Esophagus squamous epithelium (tissue), 5 donors: Measurements from ENCODE around the gene KIAA0930. TPM values are rescaled to one million over a fixed set of nuclear protein-coding genes. Genes with fewer than 3 reads are reported as not detected.

Source experiments
- DNase-seq: peaks from one replicate; lab custom pipeline; 2025; lab: John Stamatoyannopoulos, UW
- H3K27ac ChIP-seq, 4 donors: fragments of 200-600 bp; sonication (generic); one replicate each; pipeline ENCODE4 v1.5.1; 2016 to 2019; ENCODE audit warnings: mild to moderate bottlenecking in 1 of 4
- H3K27me3 ChIP-seq, 4 donors: fragments of 200-600 bp; sonication (generic); 1 replicate in 3 of 4; 2 replicates in 1 of 4; pipeline versions ENCODE4 v1.5.1 to v1.6.0; 2017 to 2021; ENCODE audit warnings: antibody characterized with exemption in 1 of 4
- H3K36me3 ChIP-seq, 3 donors: fragments of 200-600 bp; sonication (generic); one replicate each; pipeline ENCODE4 v1.5.1; 2016 to 2019
- H3K4me1 ChIP-seq, 3 donors: fragments of 200-600 bp; sonication (generic); one replicate each; pipeline ENCODE4 v1.5.1; 2017 to 2019
- H3K4me3 ChIP-seq, 4 donors: fragments of 200-600 bp; sonication (generic); 1 replicate in 3 of 4; 2 replicates in 1 of 4; pipeline ENCODE4 v1.5.1; 2016 to 2019; ENCODE audit warnings: mild to moderate bottlenecking in 2 of 4, moderate library complexity in 1 of 4
- H3K9me3 ChIP-seq, 3 donors: fragments of 200-600 bp; sonication (generic); one replicate each; pipeline ENCODE4 v1.5.1; 2016 to 2019
- POLR2A ChIP-seq, 4 donors: fragments of 450-650 bp; IDR thresholded peaks; one replicate each; pipeline ENCODE4 v1.6.1; 2017; ENCODE audit warnings: antibody characterized with exemption in 4 of 4, mild to moderate bottlenecking in 4 of 4, moderate library complexity in 3 of 4
- WGBS, 2 donors: methylation state at CpG; one replicate each; pipeline ENCODE4 v1.1.5; 2018; 5-methylcytosine and 5-hydroxymethylcytosine counted together
- intact Hi-C: fragments of 100-400 bp; cut with DNase I; formaldehyde crosslinking; loops from one replicate; pipeline ENCODE4 v1.15.0; 2022
- total RNA-seq, 4 donors: library from RNA; depleted of rRNA; stranded (reverse); fragments of >200 nt; gene quantifications; one replicate each; pipeline ENCODE4 v1.1.0, GENCODE V29; 2016
- TF ChIP-seq, protein P1 (sequence below), 6 experiments: fragments of 450-650 bp in 4 of 6; fragments of 200-600 bp in 2 of 6; sonication (generic) in 2 of 6; IDR thresholded peaks; one replicate each; pipeline ENCODE4 v1.5.1; 2016 to 2019; ENCODE audit warnings: antibody characterized with exemption in 6 of 6, mild to moderate bottlenecking in 4 of 6, moderate library complexity in 4 of 6
- donor health status: DM: yes; HTN: yes; CAD: no.

The KIAA0930 gene
- total RNA-seq, 4 donors from 2014 or later: 33.1 to 40.2 (median 38.1) TPM

- intact Hi-C loops: no loop called here
- Histone ChIP-seq H3K36me3 (peaks cover 12 to 89% (median 13%) of the 10 kb centered on the region in 3 donors), H3K4me3 (no peak overlapping the region), H3K27me3 (no peaks in the 10 kb centered on the region), H3K4me1 (no peaks in the 10 kb centered on the region), H3K9me3 (no peaks in the 10 kb centered on the region), H3K27ac (no peak overlapping the region)
- TF ChIP-seq POLR2A (IDR thresholded peaks at IDR 0.05): no peak
- TF ChIP-seq, protein P1, sequence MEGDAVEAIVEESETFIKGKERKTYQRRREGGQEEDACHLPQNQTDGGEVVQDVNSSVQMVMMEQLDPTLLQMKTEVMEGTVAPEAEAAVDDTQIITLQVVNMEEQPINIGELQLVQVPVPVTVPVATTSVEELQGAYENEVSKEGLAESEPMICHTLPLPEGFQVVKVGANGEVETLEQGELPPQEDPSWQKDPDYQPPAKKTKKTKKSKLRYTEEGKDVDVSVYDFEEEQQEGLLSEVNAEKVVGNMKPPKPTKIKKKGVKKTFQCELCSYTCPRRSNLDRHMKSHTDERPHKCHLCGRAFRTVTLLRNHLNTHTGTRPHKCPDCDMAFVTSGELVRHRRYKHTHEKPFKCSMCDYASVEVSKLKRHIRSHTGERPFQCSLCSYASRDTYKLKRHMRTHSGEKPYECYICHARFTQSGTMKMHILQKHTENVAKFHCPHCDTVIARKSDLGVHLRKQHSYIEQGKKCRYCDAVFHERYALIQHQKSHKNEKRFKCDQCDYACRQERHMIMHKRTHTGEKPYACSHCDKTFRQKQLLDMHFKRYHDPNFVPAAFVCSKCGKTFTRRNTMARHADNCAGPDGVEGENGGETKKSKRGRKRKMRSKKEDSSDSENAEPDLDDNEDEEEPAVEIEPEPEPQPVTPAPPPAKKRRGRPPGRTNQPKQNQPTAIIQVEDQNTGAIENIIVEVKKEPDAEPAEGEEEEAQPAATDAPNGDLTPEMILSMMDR (IDR thresholded peaks at IDR 0.05): no peak
- no peak for DNase-seq
- 55 to 62% methylated on average over 14 to 16 of the region's 16 CpGs for WGBS, 2 donors
Measured at GRCh38 chr22:45185718-45186514, 54.8 kb downstream of the KIAA0930 start.

DNA sequence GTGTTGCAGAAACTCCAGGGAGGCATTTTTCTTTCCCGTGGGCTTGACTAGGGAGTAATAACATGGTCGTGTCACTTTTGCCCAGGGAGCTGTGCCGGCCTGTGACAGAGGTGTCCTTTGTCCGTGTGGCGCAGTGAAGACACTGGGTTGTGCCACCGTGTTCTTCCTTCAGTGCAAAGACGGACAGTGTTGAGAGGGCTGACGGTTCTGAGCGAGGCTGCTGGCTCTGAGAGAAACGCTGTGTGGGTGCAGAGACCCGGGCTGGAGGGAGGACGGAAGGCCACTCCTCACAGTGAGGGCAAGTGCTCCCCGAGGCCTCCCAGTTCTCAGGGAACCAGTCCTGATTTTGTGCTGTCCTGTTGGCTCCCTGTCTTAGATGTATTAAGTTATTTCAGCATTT lies 56.7 kb downstream of the KIAA0930 start:
- no peaks in the 10 kb centered on the region for H3K9me3 ChIP-seq
- WGBS, 2 donors: 82 to 93% methylated on average over 5 to 9 of the region's 13 CpGs
- H3K4me1 ChIP-seq: peaks cover 0 to 3% (median 0%) of the 10 kb centered on the region in 3 donors
- intact Hi-C loops: no loop called here
- peaks cover 17 to 97% (median 18%) of the 10 kb centered on the region in 3 donors for H3K36me3 ChIP-seq
- TF ChIP-seq, protein P1 (IDR thresholded peaks at IDR 0.05): no peak
- TF ChIP-seq POLR2A (IDR thresholded peaks at IDR 0.05): no peak
- no peak overlapping the region for H3K27ac ChIP-seq
- no peak for DNase-seq
- H3K4me3 ChIP-seq: no peak overlapping the region
- no peaks in the 10 kb centered on the region for H3K27me3 ChIP-seq

GRCh38 chr22:45181766-45182165 lies 58.9 kb downstream of the KIAA0930 start:
- no peak for TF ChIP-seq POLR2A (IDR thresholded peaks at IDR 0.05)
- TF ChIP-seq, protein P1 (IDR thresholded peaks at IDR 0.05): no peak
- no peak overlapping the region for H3K4me3 ChIP-seq
- no peak overlapping the region for H3K27ac ChIP-seq
- no peak for DNase-seq
- WGBS, 2 donors: 71 to 91% methylated on average over 2 of the region's 2 CpGs
- intact Hi-C loops: no loop called here
- H3K4me1 ChIP-seq: peaks cover 0 to 3% (median 0%) of the 10 kb centered on the region in 3 donors
- H3K9me3 ChIP-seq: no peaks in the 10 kb centered on the region
- peaks cover 17 to 100% (median 29%) of the 10 kb centered on the region in 3 donors for H3K36me3 ChIP-seq
- H3K27me3 ChIP-seq: no peaks in the 10 kb centered on the region

DNA sequence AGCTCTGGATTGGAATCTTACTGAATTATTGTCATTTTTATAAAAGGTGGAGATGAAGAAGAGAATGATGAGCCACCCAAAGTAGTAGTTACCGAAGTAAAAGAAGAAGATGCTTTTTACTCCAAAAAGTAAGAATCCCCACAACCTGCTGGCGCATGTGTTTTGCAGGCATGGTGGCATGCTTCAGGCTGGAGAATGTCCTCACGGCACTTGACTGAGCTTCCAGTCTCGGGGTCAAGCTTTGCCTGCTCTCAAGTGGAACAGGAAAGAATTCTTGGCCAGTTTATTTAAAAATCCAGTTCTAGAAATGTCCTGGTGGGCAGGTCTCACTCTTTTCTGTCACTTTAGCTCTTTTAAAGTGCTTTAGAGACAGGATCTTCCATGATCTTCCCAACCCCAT lies 59.5 kb downstream of the KIAA0930 start:
- no peaks in the 10 kb centered on the region for H3K9me3 ChIP-seq
- DNase-seq: no peak
- peaks cover 0 to 3% (median 0%) of the 10 kb centered on the region in 3 donors for H3K4me1 ChIP-seq
- no peaks in the 10 kb centered on the region for H3K27me3 ChIP-seq
- H3K4me3 ChIP-seq: no peak overlapping the region
- H3K36me3 ChIP-seq: peaks cover 17 to 100% (median 31%) of the 10 kb centered on the region in 3 donors
- H3K27ac ChIP-seq: no peak overlapping the region
- intact Hi-C loops: no loop called here
- WGBS, 2 donors: 91 to 96% methylated on average over 3 to 4 of the region's 4 CpGs
- no peak for TF ChIP-seq POLR2A (IDR thresholded peaks at IDR 0.05)
- TF ChIP-seq, protein P1 (IDR thresholded peaks at IDR 0.05): no peak

DNA sequence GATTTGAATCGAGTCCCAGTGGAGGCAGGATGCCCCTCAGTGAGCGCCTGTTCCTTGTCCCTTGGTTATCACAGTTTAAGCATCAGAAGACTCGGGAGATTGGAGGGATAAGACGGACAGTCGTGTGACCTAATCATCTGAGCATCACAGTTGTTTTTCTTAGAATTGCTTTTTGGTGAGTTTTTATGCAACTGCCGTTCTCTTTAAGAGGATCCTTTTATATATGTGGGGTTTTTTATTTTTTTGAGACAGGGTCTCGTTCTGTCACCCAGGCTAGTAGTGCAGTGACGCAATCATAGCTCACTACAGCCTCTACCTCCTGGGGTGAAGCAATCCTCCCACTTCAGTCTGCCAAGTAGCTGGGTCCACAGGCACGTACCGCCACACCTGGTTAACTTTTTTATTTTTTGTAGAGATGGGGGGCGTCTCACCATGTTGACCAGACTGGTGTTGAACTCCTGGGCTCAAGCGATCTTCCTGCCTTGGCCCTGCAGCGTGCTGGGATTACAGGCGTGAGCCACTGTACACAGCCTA lies 60.5 kb downstream of the KIAA0930 start:
- Histone ChIP-seq H3K36me3 (peaks cover 14 to 100% (median 38%) of the 10 kb centered on the region in 3 donors), H3K27me3 (no peaks in the 10 kb centered on the region), H3K9me3 (no peaks in the 10 kb centered on the region), H3K27ac (no peak overlapping the region), H3K4me1 (peaks cover 0 to 3% (median 0%) of the 10 kb centered on the region in 3 donors), H3K4me3 (no peak overlapping the region)
- DNase-seq: no peak
- no peak for TF ChIP-seq POLR2A (IDR thresholded peaks at IDR 0.05)
- TF ChIP-seq, protein P1 (IDR thresholded peaks at IDR 0.05): no peak
- 78 to 81% methylated on average over 12 to 14 of the region's 14 CpGs for WGBS, 2 donors
- intact Hi-C loops: no loop called here
